Hepatic stellate cell (primary cell): Measurements from ENCODE around the gene WDR19.
"Not testable (repeated sequence)": the region's sequence is repeated elsewhere in the genome, so short reads cannot be mapped to it uniquely, and the experiment has no call there.

ENCODE experiments used
- DNase-seq: peaks from one replicate; pipeline ENCODE4 v3.0.0; 2011; ENCODE audit warnings: low spot score

Gene WDR19

DNA sequence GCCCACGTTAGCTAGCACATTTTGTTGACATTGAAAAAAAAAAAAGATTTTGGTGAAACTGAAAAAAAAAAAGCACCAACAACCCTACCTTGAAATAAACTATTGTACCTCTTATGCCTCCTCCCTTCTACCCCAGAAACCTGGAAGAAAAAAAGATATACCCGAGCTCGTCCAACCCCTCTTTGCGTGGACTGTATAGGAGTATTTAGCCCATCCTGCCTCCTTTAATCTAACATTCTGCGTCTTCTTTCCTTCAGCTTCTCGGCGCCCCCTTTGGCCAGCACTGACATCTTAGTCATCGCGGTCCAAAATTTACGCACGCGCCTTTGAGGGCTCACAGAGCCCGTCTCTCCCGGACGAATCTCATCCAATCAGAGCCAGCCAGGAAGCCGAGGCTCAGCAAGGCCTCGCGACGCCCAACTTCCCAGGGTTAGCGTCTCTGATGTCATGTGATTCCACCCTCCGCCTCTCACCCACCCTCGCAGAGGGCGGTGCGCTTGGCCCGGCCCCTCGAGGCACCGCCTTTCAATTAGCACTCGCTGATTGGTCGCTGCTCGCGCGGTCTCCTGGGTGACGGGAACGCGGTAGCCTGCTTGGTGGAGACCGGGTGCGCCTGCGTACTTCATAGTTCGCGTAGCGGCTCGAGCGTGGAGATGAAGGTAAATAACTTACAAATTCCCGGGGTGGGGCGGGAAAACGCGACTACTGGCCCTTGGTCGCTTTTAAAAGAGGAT lies at the start of gene WDR19:
Gene WDR19 (plus strand): TSS at position 625 of the 734 bp plus-strand sequence. CDS start 29 bp downstream, at position 654.
- peak; percentile 95 for DNase-seq

DNA sequence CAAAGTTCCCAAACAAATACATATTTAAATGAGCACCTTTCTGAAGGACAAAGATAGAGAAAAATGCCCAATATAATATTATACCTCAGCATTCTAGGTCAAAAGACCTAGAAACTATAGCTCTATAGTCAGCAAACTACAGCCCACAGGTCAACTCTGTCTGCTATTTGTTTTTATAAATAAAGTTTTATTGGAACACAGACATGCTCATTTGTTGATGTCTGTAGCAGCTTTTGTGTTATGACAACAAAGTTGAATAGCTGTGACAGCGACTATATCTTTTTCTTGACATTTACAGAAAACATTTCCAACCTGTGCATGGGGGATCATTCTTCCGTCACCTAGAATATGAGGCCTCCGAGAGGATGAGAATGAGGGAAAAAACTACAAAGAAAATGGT lies 48.7 kb upstream of the WDR19 start:
- DNase-seq: no peak

DNA sequence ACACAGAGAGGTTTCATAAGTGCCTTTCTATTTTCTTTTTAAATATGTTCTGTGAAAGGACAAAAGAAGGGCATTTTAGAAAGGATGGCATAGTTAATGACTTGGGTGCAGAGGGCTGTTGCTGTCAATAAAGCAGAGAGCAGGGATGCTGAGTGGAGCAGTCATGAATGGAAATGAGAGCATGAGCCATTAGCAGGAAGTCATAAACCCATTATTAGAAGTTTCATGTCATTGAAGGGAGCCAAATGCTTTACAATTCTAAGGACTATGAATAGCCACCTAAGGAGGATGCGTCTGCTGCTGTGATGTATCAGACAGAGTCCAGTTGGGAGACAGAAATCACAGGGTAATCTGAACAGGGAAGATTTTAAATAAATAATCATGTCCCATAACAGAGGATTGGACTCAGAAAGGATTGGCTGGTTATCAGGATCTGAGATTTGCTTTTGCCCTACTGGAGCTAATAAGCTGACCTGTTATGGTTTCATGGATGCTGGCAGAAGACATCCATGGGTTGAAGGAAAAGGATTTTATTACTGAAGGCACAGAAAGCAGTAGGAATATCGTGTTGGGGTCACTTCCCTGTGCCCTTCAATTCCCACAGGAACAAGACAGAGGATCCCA lies 47.5 kb upstream of the WDR19 start:
- DNase-seq: no peak

DNA sequence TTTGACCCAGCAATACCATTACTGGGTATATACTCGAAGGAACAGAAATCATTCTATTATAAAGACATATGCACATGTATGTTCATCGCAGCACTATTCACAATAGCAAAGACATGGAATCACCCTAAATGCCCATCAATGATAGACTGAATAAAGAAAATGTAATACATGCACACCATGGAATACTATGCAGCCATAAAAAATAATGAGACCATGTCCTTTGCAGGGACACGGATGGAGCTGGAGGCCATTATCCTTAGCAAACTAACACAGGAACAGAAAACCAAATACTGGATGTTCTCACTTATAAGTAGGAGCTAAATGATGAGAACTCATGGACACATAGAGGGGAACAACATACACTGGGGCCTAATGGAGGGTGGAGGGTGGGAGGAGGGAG lies 44.1 kb upstream of the WDR19 start:
- not testable (repeated sequence) for DNase-seq

DNA sequence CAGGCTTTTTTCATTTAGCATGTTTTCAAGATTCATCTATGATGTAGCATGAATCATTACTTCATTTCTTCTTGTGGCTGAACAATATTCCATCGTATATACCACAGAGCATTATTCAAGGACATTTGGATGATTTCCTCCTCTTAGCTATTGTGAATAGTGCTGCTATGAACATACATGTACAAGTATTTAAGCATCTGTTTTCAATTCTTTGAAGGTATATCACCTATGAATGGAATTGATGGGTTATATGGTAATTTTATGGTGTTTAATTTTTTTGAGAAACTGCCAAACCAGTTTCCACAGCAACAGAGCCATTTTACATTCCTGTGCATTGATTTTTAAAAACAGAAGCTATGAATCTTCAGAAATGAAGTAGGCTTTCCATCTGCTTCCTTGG lies 36.1 kb upstream of the WDR19 start:
- DNase-seq: no peak

DNA sequence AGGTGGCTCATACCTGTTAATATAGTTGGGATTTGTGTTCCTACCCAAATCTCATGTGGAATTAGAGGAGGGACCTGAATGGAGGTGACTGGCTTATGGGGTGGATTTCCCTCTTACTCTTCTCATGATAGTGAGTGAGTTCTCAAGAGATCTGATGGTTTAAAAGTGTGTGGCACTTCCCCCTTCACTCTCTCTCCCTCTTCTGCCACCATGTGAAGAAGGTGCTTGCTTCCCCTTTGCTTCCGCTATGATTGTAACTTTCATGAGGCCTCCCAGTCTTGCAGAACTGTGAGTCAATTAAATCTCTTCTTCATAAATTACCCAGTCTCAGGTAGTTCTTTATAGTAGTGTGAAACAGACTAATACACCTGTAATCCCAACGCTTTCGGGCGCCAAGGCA lies 28.3 kb upstream of the WDR19 start:
- DNase-seq: no peak

DNA sequence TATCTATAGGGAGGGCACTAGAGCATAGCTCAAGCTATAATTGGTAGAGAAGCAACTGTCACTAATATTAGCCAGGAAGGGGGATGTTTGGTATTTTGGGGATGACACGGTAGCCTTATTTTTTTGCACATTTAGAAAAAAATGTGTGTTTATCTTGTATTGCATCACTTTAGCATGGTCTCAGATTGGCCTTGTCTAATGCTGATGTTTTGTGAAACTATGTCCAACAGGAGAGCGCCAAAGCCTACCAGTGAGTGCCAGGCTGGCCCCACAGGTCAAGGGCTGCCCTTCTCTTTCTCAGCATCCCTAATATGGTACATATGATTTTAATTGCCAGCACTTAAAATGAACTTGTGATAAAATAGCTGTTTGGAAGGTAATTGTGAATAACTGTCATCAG lies 24.8 kb upstream of the WDR19 start:
- DNase-seq: no peak

DNA sequence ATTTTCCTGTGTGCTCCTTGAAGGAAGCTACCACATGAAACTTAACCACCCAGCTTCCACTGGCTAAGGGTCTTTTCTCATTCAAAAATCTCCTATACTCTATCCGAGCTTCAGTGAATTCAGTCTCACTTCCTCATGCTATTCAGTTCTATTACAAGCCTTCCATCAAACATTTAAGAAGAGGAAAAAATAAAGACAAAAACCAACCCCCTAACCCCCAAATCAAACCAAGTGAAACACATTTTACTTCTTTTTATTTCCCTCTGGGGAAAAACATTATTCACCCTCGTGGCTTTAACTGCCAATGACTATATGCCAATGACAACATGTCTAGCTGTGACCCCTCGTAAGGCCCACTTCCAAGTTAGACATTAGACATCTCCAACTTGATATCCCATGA lies 16.2 kb upstream of the WDR19 start:
- DNase-seq: no peak

DNA sequence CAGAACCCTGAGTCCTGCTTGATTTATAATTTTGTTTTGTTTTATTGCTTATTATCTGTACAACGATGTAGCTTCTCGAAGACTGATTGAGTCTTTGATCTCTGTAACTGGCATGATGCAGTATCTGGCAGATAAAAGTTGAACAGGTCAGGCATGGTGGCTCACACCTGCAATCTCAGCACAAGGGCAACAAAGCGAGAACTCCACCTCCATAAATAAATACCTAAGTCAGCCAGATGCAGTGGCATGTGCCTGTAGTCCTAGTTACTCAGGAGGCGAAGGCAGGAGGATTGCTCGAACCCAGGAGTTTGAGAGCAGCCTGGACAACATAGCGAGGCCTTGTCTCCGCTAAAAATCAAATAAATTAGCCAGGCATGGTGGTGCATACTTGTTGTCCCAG lies 15.7 kb upstream of the WDR19 start:
- no peak for DNase-seq

DNA sequence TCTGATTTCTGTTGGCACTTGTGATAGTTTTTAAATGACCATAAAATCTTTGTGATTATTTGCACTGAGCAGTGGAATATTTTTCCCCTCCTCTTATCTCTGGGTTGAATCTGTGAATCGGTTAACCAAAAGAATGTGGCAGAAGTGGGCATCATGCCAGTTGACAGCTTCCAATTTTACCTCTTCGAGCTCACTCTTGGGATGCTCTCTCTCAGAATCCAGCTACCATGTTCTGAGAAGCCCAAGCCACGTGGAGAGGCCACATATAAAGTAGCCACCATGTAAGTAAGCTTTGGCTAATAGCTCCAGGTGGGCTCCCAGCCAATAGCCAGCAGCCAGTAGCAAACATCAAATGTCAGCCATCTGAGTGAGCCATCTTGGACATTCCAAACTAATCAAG lies 12.9 kb upstream of the WDR19 start:
- no peak for DNase-seq

DNA sequence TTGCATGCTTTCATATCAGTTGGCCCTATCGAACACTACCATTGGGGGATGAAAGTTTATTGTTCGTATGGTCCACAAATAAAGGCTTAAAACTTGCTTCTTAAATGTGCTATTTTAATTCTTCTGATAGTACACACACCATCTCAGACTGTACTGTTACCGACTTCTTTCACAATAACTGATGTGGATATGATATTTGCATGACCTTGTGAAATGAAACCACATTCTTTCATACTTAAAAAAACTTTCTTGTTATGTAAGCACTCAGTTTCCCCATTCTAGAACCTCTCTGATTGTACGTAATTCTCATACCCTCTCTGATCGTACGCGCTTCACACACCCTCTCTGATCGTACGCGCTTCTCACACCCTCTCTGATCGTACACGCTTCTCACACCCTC lies 12.0 kb upstream of the WDR19 start:
- no peak for DNase-seq

DNA sequence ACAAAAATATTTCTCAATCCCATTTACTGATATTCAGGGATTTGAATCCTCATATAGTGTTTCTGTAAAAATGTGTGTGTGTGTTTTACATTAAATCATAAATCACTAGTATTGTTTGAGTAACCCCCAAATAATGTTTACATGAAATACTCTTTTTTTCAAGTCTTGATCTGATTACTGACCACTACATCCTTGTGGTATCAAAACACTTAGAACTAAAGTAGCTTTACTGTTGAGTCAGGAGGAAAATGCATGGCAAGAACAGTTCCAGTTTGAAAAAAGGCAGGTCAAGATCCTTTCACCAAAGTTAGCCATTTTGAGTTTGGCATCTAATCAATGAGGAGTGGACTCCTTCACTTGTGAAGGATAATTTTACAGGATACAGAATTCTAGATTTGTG lies 3.6 kb upstream of the WDR19 start:
- peak; percentile 4 for DNase-seq

DNA sequence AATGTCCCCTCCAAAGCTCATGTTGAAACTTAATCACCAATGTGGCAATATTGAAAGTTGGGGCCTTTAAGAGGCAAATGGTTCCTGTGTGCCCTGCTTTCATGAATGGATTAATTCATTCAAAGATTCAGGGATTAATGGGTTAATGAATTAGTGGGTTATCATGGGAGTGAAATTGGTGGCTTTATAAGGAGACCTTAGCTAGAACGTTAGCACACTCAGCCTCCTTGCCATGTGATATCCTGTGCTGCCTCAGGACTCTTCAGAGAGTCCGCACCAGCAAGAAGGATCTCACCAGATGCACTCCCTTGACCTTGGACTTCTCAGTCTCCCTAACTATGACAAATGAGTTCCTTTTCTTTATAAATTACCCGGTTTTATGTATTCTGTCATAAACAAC lies 2.6 kb upstream of the WDR19 start:
- DNase-seq: no peak

DNA sequence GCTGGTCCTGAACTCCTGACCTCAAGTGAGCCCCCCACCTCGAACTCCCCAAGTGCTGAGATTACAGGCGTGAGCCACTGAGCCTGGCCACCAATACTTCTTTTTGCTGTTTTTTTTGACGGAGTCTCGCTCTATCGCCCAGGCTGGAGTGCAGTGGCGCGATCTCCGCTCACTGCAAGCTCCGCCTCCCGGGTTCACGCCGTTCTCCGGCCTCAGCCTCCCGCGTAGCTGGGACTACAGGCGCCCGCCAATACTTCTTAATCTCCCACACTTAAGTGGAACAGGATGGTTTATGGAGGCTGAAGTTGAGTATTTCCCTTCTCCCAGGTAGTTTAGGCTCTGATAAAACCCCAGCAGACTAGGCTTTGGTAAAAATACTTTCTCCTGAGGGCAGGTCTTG lies 1.7 kb upstream of the WDR19 start:
- not testable (repeated sequence) for DNase-seq

DNA sequence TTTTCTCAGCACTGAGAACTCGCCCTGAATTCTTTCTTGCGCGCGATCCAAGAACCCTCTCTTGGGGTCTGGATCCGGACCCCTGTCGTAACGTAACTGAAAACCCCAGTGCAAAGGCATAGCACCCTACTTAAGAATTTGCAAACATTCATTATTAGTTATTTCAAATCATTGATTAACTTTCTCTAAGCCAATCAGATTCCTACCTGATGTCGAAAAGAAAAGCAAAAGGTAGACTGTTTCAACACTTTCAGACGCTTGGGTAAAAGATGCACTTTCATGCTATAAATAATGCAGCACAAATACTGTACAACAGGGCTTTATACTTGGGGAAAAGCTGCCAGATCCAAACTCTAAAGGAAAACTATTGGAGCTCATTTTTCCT lies 817 bp upstream of the WDR19 start:
- no peak for DNase-seq

DNA sequence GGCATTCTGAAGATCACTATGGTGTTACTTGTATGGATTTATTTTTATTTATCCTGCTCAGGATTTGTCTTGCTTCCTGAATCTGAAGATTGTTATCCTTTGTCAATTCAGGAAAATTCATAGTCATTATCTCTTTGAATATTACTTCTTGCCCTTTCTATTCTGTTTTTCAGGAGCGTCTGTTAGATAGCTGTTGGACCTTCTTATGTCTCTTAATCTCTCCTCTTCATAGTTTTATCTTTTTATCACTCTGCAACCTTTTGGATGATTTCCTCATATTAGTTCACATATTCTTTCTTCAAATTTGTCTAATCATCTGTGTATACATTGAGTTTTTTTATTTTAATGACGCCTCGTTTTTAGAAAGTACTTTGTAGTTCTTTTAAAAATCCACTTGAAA lies 19.6 kb downstream of the WDR19 start:
- no peak for DNase-seq

DNA sequence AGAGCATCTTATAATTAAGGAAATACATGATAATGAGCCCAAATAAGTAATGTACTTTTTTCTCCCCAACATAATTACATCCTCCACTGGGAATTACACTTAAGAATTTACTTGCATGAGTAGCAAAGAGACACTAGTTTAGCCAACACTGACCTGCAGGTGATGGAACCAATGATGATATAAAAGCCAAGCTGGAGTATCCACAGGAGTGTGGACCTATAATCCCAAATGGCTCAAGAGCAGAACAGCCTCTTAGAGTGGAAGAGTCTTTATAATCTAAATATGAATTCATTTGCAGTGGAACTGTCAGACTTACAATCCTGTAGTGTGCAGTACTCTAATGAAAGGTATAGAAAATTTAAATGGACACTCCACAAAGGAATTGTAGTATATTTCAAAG lies 22.2 kb downstream of the WDR19 start:
- DNase-seq: no peak

DNA sequence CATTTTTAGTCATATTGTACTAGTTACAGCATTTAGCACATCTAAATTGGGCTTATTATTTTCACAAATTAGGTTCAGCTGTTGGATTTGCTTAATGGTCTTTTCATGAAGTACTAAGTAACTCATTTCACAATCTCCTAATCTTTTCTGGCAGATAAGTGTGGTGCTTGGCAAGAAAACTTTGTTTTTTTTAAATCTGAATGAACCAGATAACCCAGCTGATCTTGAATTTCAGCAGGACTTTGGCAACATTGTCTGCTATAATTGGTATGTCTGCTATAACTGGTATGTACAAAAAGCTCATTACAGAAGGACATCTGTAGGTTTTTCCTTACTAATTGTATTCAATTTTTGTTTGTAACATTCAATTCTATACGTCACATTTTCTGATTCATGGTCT lies 22.7 kb downstream of the WDR19 start:
- DNase-seq: no peak

DNA sequence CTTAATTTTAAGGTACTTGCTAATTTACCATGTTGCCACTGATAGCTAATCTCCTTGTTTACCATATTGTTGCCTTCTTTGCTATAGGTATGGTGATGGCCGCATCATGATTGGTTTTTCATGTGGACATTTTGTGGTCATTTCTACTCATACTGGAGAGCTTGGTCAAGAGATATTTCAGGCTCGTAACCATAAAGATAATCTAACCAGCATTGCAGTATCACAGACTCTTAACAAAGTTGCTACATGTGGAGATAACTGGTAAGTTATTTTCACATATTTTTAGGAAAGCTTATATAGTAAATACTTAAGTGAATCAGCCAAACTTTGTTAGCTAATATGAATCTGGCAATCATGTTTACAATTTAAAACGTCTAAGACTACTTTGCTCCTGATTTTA lies 23.1 kb downstream of the WDR19 start:
- DNase-seq: no peak

DNA sequence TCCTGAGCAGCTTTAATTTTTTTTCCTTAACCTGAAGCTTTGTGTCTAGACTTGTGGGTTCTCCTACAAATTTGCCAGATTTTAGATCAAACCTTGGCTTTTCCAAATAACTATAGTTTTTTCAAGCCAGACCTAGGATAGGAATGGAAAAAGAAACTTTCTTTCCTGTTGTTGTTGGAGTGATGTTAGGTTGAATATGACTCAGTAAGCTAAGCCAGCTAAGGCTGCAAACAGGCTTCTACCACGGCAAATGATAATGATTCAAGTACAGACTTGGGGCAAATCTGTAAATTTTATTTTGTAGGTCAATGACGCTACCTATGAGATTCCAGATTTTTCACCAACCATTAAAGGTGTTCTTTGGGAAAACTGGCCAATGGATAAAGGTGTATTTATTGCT lies 45.6 kb downstream of the WDR19 start:
- no peak for DNase-seq

DNA sequence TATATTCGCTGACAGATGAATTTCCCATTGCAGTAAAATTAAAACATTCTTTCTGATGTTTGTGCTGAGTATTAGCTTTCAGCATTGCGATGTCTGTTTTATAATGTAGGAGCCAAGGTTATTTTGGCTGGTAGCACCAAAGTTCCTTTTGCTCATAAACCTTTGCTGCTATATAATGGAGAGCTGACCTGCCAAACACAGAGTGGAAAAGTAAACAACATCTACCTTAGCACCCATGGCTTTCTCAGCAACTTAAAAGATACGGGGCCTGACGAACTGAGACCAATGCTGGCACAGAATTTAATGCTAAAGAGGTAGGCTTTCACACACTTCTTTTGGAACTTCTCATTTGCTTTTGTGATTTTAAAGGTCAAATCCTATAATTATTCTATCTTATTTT lies 46.0 kb downstream of the WDR19 start:
- no peak for DNase-seq

DNA sequence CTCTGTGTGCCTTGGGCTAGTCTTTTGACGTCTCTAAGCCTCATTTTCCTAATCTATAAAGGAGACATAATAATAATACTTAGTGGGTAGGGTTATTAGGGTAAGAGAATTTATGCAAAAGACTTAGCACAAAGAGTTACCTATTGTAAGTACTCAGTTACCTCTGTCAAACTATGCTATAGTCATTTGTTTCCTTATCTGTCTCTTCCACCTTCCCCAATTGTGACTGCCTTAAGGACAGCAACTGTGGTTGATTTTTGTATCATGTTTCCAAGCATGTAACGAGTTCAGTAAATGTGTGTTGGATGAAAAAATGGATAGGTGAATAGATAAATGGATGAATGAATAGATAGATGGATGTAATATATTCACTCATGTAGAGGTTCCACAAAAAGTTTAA lies 48.1 kb downstream of the WDR19 start:
- no peak for DNase-seq

DNA sequence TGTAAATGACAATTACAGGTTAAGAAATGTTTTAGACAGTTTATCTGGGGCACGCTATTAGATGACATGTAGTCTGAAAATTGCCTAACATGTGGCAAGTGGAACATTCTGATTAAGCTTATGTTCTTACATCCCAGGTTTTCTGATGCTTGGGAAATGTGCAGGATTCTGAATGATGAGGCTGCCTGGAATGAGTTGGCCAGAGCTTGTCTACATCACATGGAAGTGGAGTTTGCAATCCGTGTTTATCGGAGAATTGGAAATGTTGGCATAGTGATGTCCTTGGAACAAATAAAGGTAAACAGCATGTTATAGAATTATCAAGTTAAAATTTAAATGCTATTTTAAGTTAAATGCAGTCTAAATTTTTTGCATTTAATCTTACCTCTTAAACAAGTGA lies 49.3 kb downstream of the WDR19 start:
- no peak for DNase-seq

DNA sequence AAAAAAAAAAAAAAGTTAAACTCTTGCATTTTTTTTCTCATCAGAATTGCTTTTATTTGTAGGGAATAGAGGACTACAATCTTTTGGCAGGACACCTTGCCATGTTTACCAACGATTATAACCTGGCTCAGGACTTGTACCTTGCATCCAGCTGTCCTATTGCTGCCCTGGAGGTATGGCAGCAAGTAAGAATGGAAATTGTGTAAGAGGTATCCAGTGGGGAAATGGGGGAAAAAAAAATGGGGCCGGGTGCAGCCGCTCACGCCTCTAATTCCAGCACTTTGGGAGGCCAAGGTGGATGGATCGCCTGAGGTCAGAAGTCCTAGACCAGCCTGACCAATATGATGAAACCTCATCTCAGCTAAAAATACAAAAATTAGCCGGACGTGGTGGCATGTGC lies 49.8 kb downstream of the WDR19 start:
- no peak for DNase-seq
